K562 treated with DMSO at 1 percent for 12 hours (cell line): ENCODE results near the gene TSEN54. TPM values are rescaled to one million over a fixed set of nuclear protein-coding genes. Genes with fewer than 3 reads are reported as not detected.

Experiments
- total RNA-seq: library from RNA; unstranded; fragments of 300-600 nt; gene quantifications from 2 replicates; pipeline ENCODE4 v1.2.3, GENCODE V29; 2022; ENCODE audit not compliant: insufficient read depth

The TSEN54 gene
- 32.7 and 48.8 TPM in 2 replicates for total RNA-seq

DNA sequence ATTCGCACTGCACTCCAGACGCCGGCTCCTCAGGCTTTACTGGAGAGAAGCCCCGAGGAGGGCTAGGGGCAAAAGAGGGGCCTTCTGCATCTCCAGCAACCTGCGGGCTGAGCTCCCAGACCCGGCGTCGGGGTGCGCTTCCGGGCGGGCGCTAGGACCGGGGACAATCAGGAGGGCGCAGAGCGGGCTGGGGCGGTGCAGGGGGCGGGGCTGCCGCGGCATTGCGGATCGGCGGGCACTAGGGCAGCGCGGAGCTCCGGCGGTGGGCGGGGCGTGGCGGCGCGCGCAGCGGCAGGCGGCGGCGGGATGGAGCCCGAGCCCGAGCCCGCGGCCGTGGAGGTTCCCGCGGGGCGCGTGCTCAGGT, at the start of gene TSEN54:
Gene TSEN54 (plus strand): TSS at position 274 of the 364 bp plus-strand sequence. CDS start 33 bp downstream, at position 307.

DNA sequence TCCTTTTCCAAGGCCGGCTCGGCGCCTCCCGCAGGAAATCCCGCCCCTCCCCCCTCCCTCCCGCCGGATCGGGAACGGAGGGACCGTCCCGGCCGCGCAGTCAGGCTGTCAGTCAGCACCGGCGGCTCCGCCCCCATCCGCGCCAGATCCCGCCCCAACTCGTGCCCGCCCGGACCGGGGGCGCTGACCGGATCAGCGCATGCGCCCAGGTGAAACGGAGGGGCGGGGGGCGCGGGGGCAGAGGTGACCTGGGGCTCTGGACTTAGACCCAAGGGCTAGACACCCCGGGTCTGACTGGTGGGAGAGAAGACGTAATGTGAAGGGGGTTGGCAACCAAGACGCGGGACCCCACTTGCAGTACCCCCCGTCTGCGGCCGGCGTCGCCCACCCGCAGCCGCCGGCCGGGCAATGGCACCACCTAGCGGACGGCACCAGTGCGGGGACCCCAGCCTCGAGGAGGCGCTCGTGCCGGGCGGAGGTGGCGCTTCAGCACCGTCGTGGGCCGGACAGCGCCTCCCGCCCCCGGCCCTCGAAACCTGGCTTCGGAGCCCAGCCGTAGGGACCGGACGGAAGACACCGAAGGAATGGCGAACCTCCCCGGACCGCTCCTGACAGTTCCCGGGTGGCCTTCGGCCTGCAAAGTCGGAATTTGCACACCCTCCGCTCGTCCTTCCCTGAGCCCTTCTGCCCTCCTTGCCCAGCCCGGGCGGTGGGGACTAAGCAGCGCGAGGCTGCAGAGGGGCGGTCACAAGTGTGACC, 653 bp upstream of the TSEN54 start, which contains the start of gene CASKIN2:
Gene CASKIN2 (minus strand): TSS at position 42 of the 759 bp plus-strand sequence. CDS start 1,733 bp downstream, outside the sequence.

DNA sequence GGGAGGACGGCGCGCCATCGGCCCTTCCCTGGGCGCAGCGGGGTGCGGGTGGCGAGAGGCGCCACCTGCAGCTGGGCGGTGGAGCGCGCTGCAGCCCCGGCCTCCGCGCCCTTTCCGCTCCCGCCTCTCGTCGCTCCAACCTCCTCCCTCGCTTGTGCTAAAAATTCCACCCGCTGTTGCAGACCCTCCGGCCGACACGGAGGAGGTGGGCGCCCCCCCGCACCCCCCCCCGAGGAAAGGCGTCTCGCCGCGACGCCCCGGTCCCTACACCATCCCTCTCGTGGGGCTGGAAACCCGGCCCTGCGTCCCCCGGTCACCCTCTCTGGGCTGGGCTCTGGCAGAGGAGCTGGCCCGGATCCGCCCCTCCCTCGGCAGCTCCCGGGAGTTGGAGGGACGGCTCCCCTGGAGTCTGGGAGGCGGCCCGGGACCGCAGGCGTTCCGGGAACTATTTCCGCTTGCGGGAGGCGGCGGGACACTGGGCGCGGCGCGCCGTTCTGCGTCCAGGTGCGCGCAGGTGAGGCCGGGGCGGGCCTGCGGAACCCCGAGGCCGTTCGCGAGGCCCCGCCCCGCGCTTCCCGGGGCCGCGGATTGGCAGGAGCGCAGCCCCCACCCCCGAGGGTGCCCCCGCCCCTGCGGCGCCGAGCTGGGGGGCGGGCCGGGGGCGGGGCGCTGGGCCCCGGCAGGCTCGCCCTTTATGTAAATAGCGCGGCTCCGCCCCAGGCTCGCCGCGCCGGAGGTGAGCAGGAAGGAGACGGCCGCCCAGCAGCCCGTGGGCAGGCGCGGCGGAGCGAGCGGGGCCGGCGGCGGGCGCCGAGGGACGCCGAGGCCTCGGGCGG, 8.9 kb downstream of the TSEN54 start, which contains the start of gene LLGL2:
Gene LLGL2 (plus strand): TSS at position 728 of the 836 bp plus-strand sequence. CDS start 17,730 bp downstream, outside the sequence.

Other genes with a start within 250 kb of the TSEN54 start
- 56.2 and 62.1 TPM in 2 replicates for gene MIF4GD, start 245.3 kb upstream of the TSEN54 start, total RNA-seq
- gene SLC25A19, start 227.1 kb upstream of the TSEN54 start, total RNA-seq: 23.4 and 29.5 TPM in 2 replicates
- gene GRB2, start 110.8 kb upstream of the TSEN54 start, total RNA-seq: 74.1 and 115 TPM in 2 replicates
- gene TMEM94, start 59.9 kb upstream of the TSEN54 start, total RNA-seq: 27.0 and 43.8 TPM in 2 replicates
- 3.5 and 6.5 TPM in 2 replicates for gene CASKIN2, start 991 bp upstream of the TSEN54 start, total RNA-seq
- 20.9 and 40.9 TPM in 2 replicates for gene LLGL2, start 9.2 kb downstream of the TSEN54 start, total RNA-seq
- 0.31 and 3.8 TPM in 2 replicates for gene MYO15B, start 71.3 kb downstream of the TSEN54 start, total RNA-seq
- 1.3 TPM in 1 of 2 replicates, not detected in the other for gene SMIM5, start 116.9 kb downstream of the TSEN54 start, total RNA-seq
- gene RECQL5, start 150.6 kb downstream of the TSEN54 start, total RNA-seq: 17.5 and 25.8 TPM in 2 replicates
- 55.4 and 61.6 TPM in 2 replicates for gene SAP30BP, start 150.8 kb downstream of the TSEN54 start, total RNA-seq
- 0.84 and 9.1 TPM in 2 replicates for gene ITGB4, start 204.9 kb downstream of the TSEN54 start, total RNA-seq
- 52.5 and 77.1 TPM in 2 replicates for gene GALK1, start 248.7 kb downstream of the TSEN54 start, total RNA-seq